A673 (cell line): ENCODE results near the gene LRRC8C. TPM values are rescaled to one million over a fixed set of nuclear protein-coding genes. Genes with fewer than 3 reads are reported as not detected.
"Not testable (repeated sequence)": the region's sequence is repeated elsewhere in the genome, so short reads cannot be mapped to it uniquely, and the experiment has no call there.

ENCODE experiments used
- BruUV-seq: library from RNA; stranded (reverse); fragments of 400-500 nt; replicated peaks from 2 replicates; lab custom pipeline; 2021; lab: Mats Ljungman, UMichigan
- CTCF ChIA-PET: fragments of 300-600 bp; sonication (Branson Sonifier 250); formaldehyde crosslinking; loops from one replicate; lab custom pipeline; 2022; ENCODE audit warnings: antibody characterized with exemption; lab: Charles Lee
- POLR2A ChIA-PET: fragments of 300-600 bp; sonication (Branson Sonifier 250); formaldehyde crosslinking; loops from one replicate; lab custom pipeline; 2022; ENCODE audit warnings: antibody characterized with exemption; ENCODE audit not compliant: low non-redundant PET; lab: Charles Lee
- DNase-seq: peaks from one replicate; pipeline ENCODE4 v3.0.0-alpha.2; 2015; ENCODE audit warnings: low spot score
- H3K27ac ChIP-seq: fragments of 200-600 bp; sonication (generic); 2 replicates; pipeline ENCODE4 v1.5.1; 2016; ENCODE audit warnings: mixed run types, low read depth, mild to moderate bottlenecking, mixed read lengths, antibody characterized with exemption, low read length; ENCODE audit not compliant: poor library complexity, severe bottlenecking
- H3K27me3 ChIP-seq: fragments of 200-600 bp; sonication (generic); replicated peaks from 2 replicates; pipeline ENCODE4 v1.6.1; 2017; ENCODE audit warnings: mixed run types, low read depth, mild to moderate bottlenecking, mixed read lengths, antibody characterized with exemption, low read length; ENCODE audit not compliant: insufficient read depth, poor library complexity
- H3K36me3 ChIP-seq: fragments of 200-600 bp; sonication (generic); 2 replicates; pipeline ENCODE4 v1.6.1; 2016; ENCODE audit warnings: mixed run types, mild to moderate bottlenecking, mixed read lengths, antibody characterized with exemption, low read length; ENCODE audit not compliant: insufficient read depth, poor library complexity, severe bottlenecking
- H3K4me1 ChIP-seq: fragments of 200-600 bp; sonication (generic); 2 replicates; pipeline ENCODE4 v1.6.1; 2017; ENCODE audit warnings: mixed run types, mild to moderate bottlenecking, mixed read lengths, antibody characterized with exemption, low read length; ENCODE audit not compliant: insufficient read depth, poor library complexity, severe bottlenecking
- H3K4me3 ChIP-seq: fragments of 200-600 bp; sonication (generic); 2 replicates; pipeline ENCODE4 v1.5.1; 2016; ENCODE audit warnings: low read depth, mixed run types, mild to moderate bottlenecking, mixed read lengths, low read length; ENCODE audit not compliant: poor library complexity, severe bottlenecking
- H3K9me3 ChIP-seq: fragments of 200-600 bp; sonication (generic); 2 replicates; pipeline ENCODE4 v1.6.1; 2016; ENCODE audit warnings: mixed run types, low read depth, mild to moderate bottlenecking, mixed read lengths, antibody characterized with exemption, low read length; ENCODE audit not compliant: poor library complexity, severe bottlenecking
- CTCF ChIP-seq: fragments of 300-800, 200-600 bp; sonication (generic); conservative IDR thresholded peaks from 2 replicates; pipeline ENCODE4 v1.5.1; 2017; ENCODE audit warnings: low read depth, mild to moderate bottlenecking, antibody characterized with exemption, low read length, moderate library complexity, mixed read lengths
- EZH2 ChIP-seq: fragments of 200-600 bp; sonication (generic); IDR thresholded peaks from 2 replicates; pipeline ENCODE4 v1.6.1; 2017; ENCODE audit warnings: borderline replicate concordance, low read depth, mild to moderate bottlenecking, mixed read lengths, antibody characterized with exemption, low read length; ENCODE audit not compliant: poor library complexity, severe bottlenecking
- intact Hi-C: fragments of 100-400 bp; cut with micrococcal nuclease; formaldehyde crosslinking; loops from one replicate; pipeline ENCODE4 v1.10.0; 2022; ENCODE audit not compliant: unreplicated experiment
- total RNA-seq: library from RNA; stranded (reverse); gene quantifications from 2 replicates; pipeline ENCODE4 v1.2.3, GENCODE V29; 2021

LRRC8C gene
- total RNA-seq, 1 experiment from 2014 or later: 6.9 TPM

- no TSS peak for BruUV-seq
- no peaks in the 10 kb centered on the region for H3K9me3 ChIP-seq
- TF ChIP-seq EZH2 (no peak), CTCF (no peak)
- no peak overlapping the region for H3K27ac ChIP-seq
- no peak for DNase-seq
- no peaks in the 10 kb centered on the region for H3K27me3 ChIP-seq
- H3K36me3 ChIP-seq: no peaks in the 10 kb centered on the region
- H3K4me3 ChIP-seq: no peak overlapping the region
- ChIA-PET POLR2A (no interaction called here), CTCF (interaction anchor here (0.9 kb wide), 1 partner anchor 138 kb away, joined by 4 read pairs; no protein-coding TSS in a partner anchor)
- H3K4me1 ChIP-seq: no peaks in the 10 kb centered on the region
- intact Hi-C loops: no loop called here
Measured at GRCh38 chr1:89624715-89625323, 8.1 kb upstream of the LRRC8C start.

DNA sequence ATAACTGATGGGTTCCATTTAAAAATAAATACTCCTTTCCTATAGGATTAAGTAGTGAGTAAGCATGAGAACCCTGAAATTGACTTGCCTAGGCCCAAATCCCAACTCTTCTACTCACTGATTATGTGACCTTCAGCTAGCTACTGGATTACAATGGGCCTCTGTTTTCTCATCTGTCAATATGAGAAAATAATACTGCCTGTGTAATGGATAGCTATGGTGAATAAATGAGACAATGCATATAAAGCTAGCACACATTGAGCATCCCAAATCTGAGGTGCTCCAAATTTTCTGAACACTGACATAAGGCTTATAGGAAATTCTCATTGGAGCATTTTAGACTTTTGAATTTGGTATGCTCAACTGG lies 5.3 kb upstream of the LRRC8C start:
- no peak for DNase-seq
- POLR2A ChIA-PET: no interaction called here
- CTCF ChIA-PET: interaction anchor here (0.5 to 0.6 kb wide), 2 partner anchors 628 to 1061 kb away, joined by 3 to 13 read pairs; no protein-coding TSS in a partner anchor
- Histone ChIP-seq H3K27ac (no peak overlapping the region), H3K4me1 (no peaks in the 10 kb centered on the region), H3K4me3 (no peak overlapping the region), H3K36me3 (no peaks in the 10 kb centered on the region), H3K9me3 (no peaks in the 10 kb centered on the region), H3K27me3 (no peaks in the 10 kb centered on the region)
- TF ChIP-seq CTCF: no peak
- no peak for TF ChIP-seq EZH2
- no TSS peak for BruUV-seq
- intact Hi-C loops: no loop called here

GRCh38 chr1:89629146-89629545 lies 3.8 kb upstream of the LRRC8C start:
- intact Hi-C loops: no loop called here
- DNase-seq: no peak
- H3K9me3 ChIP-seq: no peaks in the 10 kb centered on the region
- H3K4me3 ChIP-seq: no peak overlapping the region
- CTCF ChIA-PET: no interaction called here
- no peaks in the 10 kb centered on the region for H3K27me3 ChIP-seq
- no peaks in the 10 kb centered on the region for H3K4me1 ChIP-seq
- H3K36me3 ChIP-seq: no peaks in the 10 kb centered on the region
- no peak overlapping the region for H3K27ac ChIP-seq
- POLR2A ChIA-PET: no interaction called here
- no TSS peak for BruUV-seq
- TF ChIP-seq CTCF (no peak), EZH2 (no peak)

DNA sequence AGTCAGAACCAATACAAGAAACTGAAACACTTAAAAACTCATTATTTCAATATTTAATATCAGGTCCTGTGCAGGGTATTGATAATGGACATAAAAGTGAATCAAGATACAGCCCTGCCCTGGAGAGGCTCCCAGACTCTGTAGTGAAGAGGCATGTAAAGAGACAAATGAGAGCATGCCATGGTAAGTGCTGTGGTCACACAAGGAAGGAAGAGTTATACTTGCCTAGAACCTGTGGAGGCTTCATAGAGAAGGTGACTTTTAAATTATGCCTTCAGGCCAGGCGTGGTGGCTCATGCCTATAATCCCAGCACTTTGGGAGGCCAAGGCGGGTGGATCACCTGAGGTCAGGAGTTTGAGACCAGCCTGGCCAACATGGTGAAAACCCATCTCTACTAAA lies 3.3 kb upstream of the LRRC8C start:
- CTCF ChIA-PET: interaction anchor here (0.6 to 0.9 kb wide), 2 partner anchors 133 to 214 kb away, joined by 3 to 4 read pairs; no protein-coding TSS in a partner anchor
- H3K27ac ChIP-seq, H3K36me3 ChIP-seq, H3K9me3 ChIP-seq, BruUV-seq, H3K4me1 ChIP-seq, POLR2A ChIA-PET, H3K27me3 ChIP-seq, intact Hi-C loops, DNase-seq, H3K4me3 ChIP-seq: not testable (repeated sequence)
